ENCODE measurements around the gene ADAM12. TPM values are rescaled to one million over a fixed set of nuclear protein-coding genes. Genes with fewer than 3 reads are reported as not detected.

The ADAM12 gene
- total and polyA plus RNA-seq, 10 donors, result 0.51 to 7.0 (median 1.0) TPM

DNA sequence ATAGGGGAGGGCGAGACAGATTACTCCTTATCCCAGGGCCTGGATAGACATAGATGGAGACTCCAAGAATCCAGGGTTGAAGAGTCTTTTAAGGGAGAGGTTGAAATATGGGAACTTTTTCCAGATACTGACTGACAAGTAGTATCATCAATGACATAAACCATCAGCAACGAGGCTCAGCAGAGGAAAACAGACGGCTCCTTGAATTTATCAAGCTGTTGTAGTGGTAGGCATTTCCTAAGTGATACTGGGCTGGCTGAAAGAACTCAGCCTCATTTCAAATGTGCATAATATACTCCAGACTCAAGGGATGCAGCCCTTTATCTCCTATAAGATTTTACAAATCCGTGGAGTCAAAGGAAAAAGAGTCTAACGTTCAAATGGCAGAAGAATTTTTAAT is 341.4 kb downstream of the ADAM12 start:
- TF ChIP-seq, protein P1, sequence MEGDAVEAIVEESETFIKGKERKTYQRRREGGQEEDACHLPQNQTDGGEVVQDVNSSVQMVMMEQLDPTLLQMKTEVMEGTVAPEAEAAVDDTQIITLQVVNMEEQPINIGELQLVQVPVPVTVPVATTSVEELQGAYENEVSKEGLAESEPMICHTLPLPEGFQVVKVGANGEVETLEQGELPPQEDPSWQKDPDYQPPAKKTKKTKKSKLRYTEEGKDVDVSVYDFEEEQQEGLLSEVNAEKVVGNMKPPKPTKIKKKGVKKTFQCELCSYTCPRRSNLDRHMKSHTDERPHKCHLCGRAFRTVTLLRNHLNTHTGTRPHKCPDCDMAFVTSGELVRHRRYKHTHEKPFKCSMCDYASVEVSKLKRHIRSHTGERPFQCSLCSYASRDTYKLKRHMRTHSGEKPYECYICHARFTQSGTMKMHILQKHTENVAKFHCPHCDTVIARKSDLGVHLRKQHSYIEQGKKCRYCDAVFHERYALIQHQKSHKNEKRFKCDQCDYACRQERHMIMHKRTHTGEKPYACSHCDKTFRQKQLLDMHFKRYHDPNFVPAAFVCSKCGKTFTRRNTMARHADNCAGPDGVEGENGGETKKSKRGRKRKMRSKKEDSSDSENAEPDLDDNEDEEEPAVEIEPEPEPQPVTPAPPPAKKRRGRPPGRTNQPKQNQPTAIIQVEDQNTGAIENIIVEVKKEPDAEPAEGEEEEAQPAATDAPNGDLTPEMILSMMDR (IDR thresholded peaks at IDR 0.05 in 8 of 11, conservative IDR thresholded peaks at IDR 0.05 in 3 of 11), result no peak
- no peak for TF ChIP-seq POLR2AphosphoS5 (IDR thresholded peaks at IDR 0.05)
- TF ChIP-seq POLR2A (IDR thresholded peaks at IDR 0.05), result no peak
- intact Hi-C loops (cut with DNase I; ENCODE audit: low total_unique reads), result no loop called here
- no peaks in the 10 kb centered on the region for H3K36me3 ChIP-seq
- DNase-seq, result no peak
- H3K4me3 ChIP-seq, result no peak overlapping the region
- 67 to 88% (median 82%) methylated on average over 5 of the region's 5 CpGs for WGBS, 5 donors
- H3K27me3 ChIP-seq (replicated peaks in 1 of 7), result peaks cover 0 to 13% (median 0%) of the 10 kb centered on the region in 7 donors
- H3K9me3 ChIP-seq, result no peaks in the 10 kb centered on the region
- peaks cover 16 to 32% (median 25%) of the 10 kb centered on the region in 6 donors for H3K4me1 ChIP-seq
- H3K27ac ChIP-seq, result no peak overlapping the region

DNA sequence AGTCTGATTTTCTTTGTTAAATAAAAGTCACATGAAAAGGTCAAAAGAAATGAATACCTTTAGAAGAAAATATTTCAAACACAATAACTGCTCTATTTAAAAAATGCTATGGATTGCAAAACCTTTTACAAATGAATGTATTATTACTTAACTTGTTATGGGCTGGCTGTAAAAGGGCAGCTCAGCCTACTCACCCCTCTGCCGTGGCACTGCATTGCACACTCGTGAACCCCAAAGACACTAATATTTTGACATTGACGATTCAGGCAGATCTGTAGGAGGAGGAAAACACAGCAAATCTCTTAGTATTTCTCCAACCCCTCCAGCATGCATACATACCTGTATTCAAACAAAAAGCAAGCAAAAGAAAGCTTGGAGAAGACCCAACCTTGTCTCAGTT is 342.4 kb downstream of the ADAM12 start:
- no peak overlapping the region for H3K27ac ChIP-seq
- TF ChIP-seq, protein P1 (IDR thresholded peaks at IDR 0.05 in 8 of 11, conservative IDR thresholded peaks at IDR 0.05 in 3 of 11), result no peak
- no peaks in the 10 kb centered on the region for H3K9me3 ChIP-seq
- no peak overlapping the region for H3K4me3 ChIP-seq
- intact Hi-C loops (cut with DNase I; ENCODE audit: low total_unique reads), result no loop called here
- DNase-seq, result no peak
- peaks cover 21 to 40% (median 34%) of the 10 kb centered on the region in 6 donors for H3K4me1 ChIP-seq
- 72 to 93% (median 80%) methylated on average over 3 of the region's 3 CpGs for WGBS, 5 donors
- no peaks in the 10 kb centered on the region for H3K36me3 ChIP-seq
- peaks cover 0 to 11% (median 0%) of the 10 kb centered on the region in 7 donors for H3K27me3 ChIP-seq (replicated peaks in 1 of 7)

DNA sequence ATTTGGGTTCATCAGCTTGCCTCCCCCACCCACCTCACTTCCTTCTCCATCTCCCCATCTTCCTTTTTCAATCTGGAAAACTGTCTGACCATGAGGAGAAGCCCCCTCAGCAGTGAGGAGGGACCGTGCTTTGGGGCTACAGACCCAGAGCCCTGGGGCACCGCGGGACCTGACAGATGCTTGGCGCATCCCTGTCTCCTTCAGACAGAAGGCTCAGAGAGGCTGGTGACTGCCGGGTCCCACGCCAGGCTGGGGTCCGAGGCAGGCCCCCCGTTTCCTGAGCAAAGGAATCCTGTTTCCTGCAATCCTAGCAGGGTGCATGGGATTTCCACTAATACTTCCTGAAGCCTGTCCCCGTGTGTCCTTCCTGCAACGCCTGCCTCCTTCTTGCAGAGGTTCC is 344.9 kb downstream of the ADAM12 start:
- WGBS, 5 donors, result 70 to 82% (median 80%) methylated on average over 10 of the region's 10 CpGs
- no peak for DNase-seq
- intact Hi-C loops (cut with DNase I; ENCODE audit: low total_unique reads), result no loop called here
- no peak for TF ChIP-seq POLR2AphosphoS5 (IDR thresholded peaks at IDR 0.05)
- TF ChIP-seq, protein P1 (IDR thresholded peaks at IDR 0.05 in 8 of 11, conservative IDR thresholded peaks at IDR 0.05 in 3 of 11), result no peak
- no peak for TF ChIP-seq POLR2A (IDR thresholded peaks at IDR 0.05)
- Histone ChIP-seq H3K4me3 (no peak overlapping the region), H3K27ac (no peak overlapping the region), H3K4me1 (peaks cover 16 to 25% (median 22%) of the 10 kb centered on the region in 6 donors), H3K9me3 (no peaks in the 10 kb centered on the region), H3K27me3 (replicated peaks in 1 of 7) (peaks cover 0 to 11% (median 0%) of the 10 kb centered on the region in 7 donors), H3K36me3 (no peaks in the 10 kb centered on the region)

DNA sequence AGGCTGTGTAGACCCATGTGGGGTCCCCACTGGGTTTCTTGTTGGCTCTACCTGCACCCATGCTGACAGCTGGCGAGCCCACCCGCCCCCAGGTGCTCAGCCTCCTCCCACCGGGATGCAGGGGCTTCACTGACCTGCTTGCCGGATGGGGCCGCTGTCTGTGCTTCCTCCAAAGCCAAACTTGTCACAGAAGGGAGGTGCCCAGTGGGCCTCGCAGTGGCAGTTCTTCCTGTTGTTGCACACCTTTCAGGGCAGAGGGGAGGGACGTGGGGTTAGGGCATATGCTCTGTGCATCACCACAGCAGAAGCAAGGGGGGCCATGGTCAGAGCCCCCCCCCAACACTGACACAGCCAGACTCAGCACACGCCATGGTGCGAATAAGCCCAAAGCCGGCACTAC is 345.4 kb downstream of the ADAM12 start:
- WGBS, 5 donors, result 75 to 86% (median 83%) methylated on average over 6 to 10 of the region's 10 CpGs
- Histone ChIP-seq H3K27ac (no peak overlapping the region), H3K4me1 (peaks cover 16 to 25% (median 22%) of the 10 kb centered on the region in 6 donors), H3K36me3 (no peaks in the 10 kb centered on the region), H3K9me3 (no peaks in the 10 kb centered on the region), H3K4me3 (no peak overlapping the region), H3K27me3 (replicated peaks in 1 of 7) (peaks cover 0 to 11% (median 0%) of the 10 kb centered on the region in 7 donors)
- TF ChIP-seq POLR2A (IDR thresholded peaks at IDR 0.05) (no peak), POLR2AphosphoS5 (IDR thresholded peaks at IDR 0.05) (no peak)
- TF ChIP-seq, protein P1 (IDR thresholded peaks at IDR 0.05 in 8 of 11, conservative IDR thresholded peaks at IDR 0.05 in 3 of 11), result no peak
- no peak for DNase-seq
- intact Hi-C loops (cut with DNase I; ENCODE audit: low total_unique reads), result no loop called here

Measured in spleen (tissue), 11 donors.